Measurements from ENCODE around the gene PEAR1.

PEAR1 gene

GRCh38 chr1:156851779-156852417, 41.6 kb upstream of the PEAR1 start:
- H3K4me3 ChIP-seq (ENCODE audit: low read depth in 1 of 2, low read length in 1 of 2) = no peak overlapping the region
- no peaks in the 10 kb centered on the region for H3K9me3 ChIP-seq
- no peaks in the 10 kb centered on the region for H3K4me1 ChIP-seq (ENCODE audit: control insufficient read depth in 1 of 2, insufficient read depth in 1 of 2, low read depth in 1 of 2, low read length in 1 of 2)
- peaks cover 97% of the 10 kb centered on the region for H3K27me3 ChIP-seq
- no peaks in the 10 kb centered on the region for H3K36me3 ChIP-seq
- H3K27ac ChIP-seq = no peak overlapping the region
- TF ChIP-seq CTCF (IDR thresholded peaks at IDR 0.05) = no peak

DNA sequence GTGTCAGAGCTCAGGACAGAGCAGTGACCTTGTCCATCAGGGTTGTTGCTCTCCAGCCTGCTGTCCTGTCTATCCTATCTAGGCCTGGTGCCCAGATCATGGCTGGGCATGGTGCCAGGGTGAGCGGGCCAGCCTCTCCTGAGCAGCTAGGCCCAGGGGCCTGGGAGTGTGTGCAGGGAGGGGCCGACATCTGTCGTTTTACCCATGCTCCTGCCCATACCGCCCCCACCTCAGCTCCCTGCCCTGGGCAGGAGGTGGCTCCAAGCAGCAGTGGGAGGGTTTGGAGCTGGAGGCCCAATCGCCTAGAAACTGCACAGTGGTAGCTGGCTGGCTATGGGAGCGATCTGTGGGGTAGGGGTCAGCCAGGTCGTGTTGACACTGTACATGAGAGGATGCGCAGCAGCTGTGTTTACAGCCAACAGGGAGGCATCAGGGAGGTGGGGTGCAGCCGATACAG, 41.1 kb upstream of the PEAR1 start:
- H3K36me3 ChIP-seq = no peaks in the 10 kb centered on the region
- peaks cover 97% of the 10 kb centered on the region for H3K27me3 ChIP-seq
- no peak overlapping the region for H3K4me3 ChIP-seq (ENCODE audit: low read depth in 1 of 2, low read length in 1 of 2)
- no peaks in the 10 kb centered on the region for H3K9me3 ChIP-seq
- H3K27ac ChIP-seq = no peak overlapping the region
- no peaks in the 10 kb centered on the region for H3K4me1 ChIP-seq (ENCODE audit: control insufficient read depth in 1 of 2, insufficient read depth in 1 of 2, low read depth in 1 of 2, low read length in 1 of 2)
- TF ChIP-seq CTCF (IDR thresholded peaks at IDR 0.05) = no peak

GRCh38 chr1:156853761-156854160, 39.8 kb upstream of the PEAR1 start:
- Histone ChIP-seq H3K9me3 (no peaks in the 10 kb centered on the region), H3K4me3 (ENCODE audit: low read depth in 1 of 2, low read length in 1 of 2) (no peak overlapping the region), H3K4me1 (ENCODE audit: control insufficient read depth in 1 of 2, insufficient read depth in 1 of 2, low read depth in 1 of 2, low read length in 1 of 2) (no peaks in the 10 kb centered on the region), H3K27ac (no peak overlapping the region), H3K36me3 (no peaks in the 10 kb centered on the region), H3K27me3 (peaks cover 97% of the 10 kb centered on the region)
- no peak for TF ChIP-seq CTCF (IDR thresholded peaks at IDR 0.05)

GRCh38 chr1:156854634-156855033, 38.9 kb upstream of the PEAR1 start:
- Histone ChIP-seq H3K27me3 (peaks cover 97% of the 10 kb centered on the region), H3K36me3 (no peaks in the 10 kb centered on the region), H3K4me3 (ENCODE audit: low read depth in 1 of 2, low read length in 1 of 2) (no peak overlapping the region), H3K27ac (no peak overlapping the region), H3K4me1 (ENCODE audit: control insufficient read depth in 1 of 2, insufficient read depth in 1 of 2, low read depth in 1 of 2, low read length in 1 of 2) (no peaks in the 10 kb centered on the region), H3K9me3 (no peaks in the 10 kb centered on the region)
- TF ChIP-seq CTCF (IDR thresholded peaks at IDR 0.05) = no peak

GRCh38 chr1:156856282-156856785, 37.2 kb upstream of the PEAR1 start:
- no peaks in the 10 kb centered on the region for H3K4me1 ChIP-seq (ENCODE audit: control insufficient read depth in 1 of 2, insufficient read depth in 1 of 2, low read depth in 1 of 2, low read length in 1 of 2)
- no peak for TF ChIP-seq CTCF (IDR thresholded peaks at IDR 0.05)
- H3K9me3 ChIP-seq = no peaks in the 10 kb centered on the region
- peaks cover 97% of the 10 kb centered on the region for H3K27me3 ChIP-seq
- no peak overlapping the region for H3K27ac ChIP-seq
- no peaks in the 10 kb centered on the region for H3K36me3 ChIP-seq
- no peak overlapping the region for H3K4me3 ChIP-seq (ENCODE audit: low read depth in 1 of 2, low read length in 1 of 2)
